HEK293 (cell line): ENCODE measurements around the gene PARP3.

Experiments
- CTCF ChIA-PET: fragments of 350-600 bp; formaldehyde crosslinking; extraction: SDS; loops from one replicate; lab custom pipeline; 2021; ENCODE audit warnings: antibody characterized with exemption; lab: Yijun Ruan, JAX
- POLR2A ChIA-PET: fragments of 300-600 bp; formaldehyde crosslinking; extraction: SDS; loops from one replicate; lab custom pipeline; 2020; ENCODE audit warnings: antibody characterized with exemption, inconsistent platforms; lab: Yijun Ruan, JAX
- H3K27ac ChIP-seq: fragments of 200-500 bp; sonication (Bioruptor generic); 2 replicates; pipeline ENCODE4 v1.5.1; 2014; ENCODE audit warnings: low read depth, low read length, control low read depth, inconsistent platforms; ENCODE audit errors: extremely low read depth
- H3K36me3 ChIP-seq, 2 experiments: fragments of 200-500 bp in 1 of 2; sonication (Bioruptor generic) in 1 of 2; 1 replicate in 1 of 2; 2 replicates in 1 of 2; pipeline ENCODE4 v1.5.1; 2014 to 2017; ENCODE audit warnings: inconsistent platforms in 2 of 2, low read length in 2 of 2; ENCODE audit not compliant: control insufficient read depth in 2 of 2, insufficient read depth in 1 of 2
- H3K4me1 ChIP-seq: fragments of 200-500 bp; sonication (Bioruptor generic); 2 replicates; pipeline ENCODE4 v1.5.1; 2014; ENCODE audit warnings: mild to moderate bottlenecking, low read length, inconsistent platforms; ENCODE audit not compliant: control insufficient read depth, insufficient read depth
- H3K4me3 ChIP-seq: 2 replicates; pipeline ENCODE4 v1.5.1; 2011; ENCODE audit warnings: low read depth, mild to moderate bottlenecking, control low read depth, low read length, moderate library complexity
- H3K9me3 ChIP-seq: fragments of 200-500 bp; sonication (Bioruptor generic); 2 replicates; pipeline ENCODE4 v1.5.1; 2014; ENCODE audit warnings: low read depth, low read length, inconsistent platforms; ENCODE audit not compliant: control insufficient read depth, insufficient read depth
- HOXA7 ChIP-seq: sonication (generic); formaldehyde crosslinking; IDR thresholded peaks from 2 replicates; pipeline ENCODE4 v1.8.1; 2022; ENCODE audit warnings: missing genetic modification reagents, borderline replicate concordance
- KLF1 ChIP-seq: fragments of 450-650 bp; formaldehyde crosslinking; IDR thresholded peaks from 2 replicates; pipeline ENCODE4 v1.5.1; 2016; ENCODE audit warnings: missing biosample characterization, missing genetic modification characterization
- KLF10 ChIP-seq: fragments of 450-650 bp; IDR thresholded peaks from 2 replicates; pipeline ENCODE4 v1.5.1; 2018; ENCODE audit warnings: missing biosample characterization, mild to moderate bottlenecking, missing genetic modification characterization
- KLF16 ChIP-seq: fragments of 450-650 bp; formaldehyde crosslinking; IDR thresholded peaks from 2 replicates; pipeline ENCODE4 v1.5.1; 2017; ENCODE audit warnings: missing biosample characterization, missing genetic modification characterization
- PATZ1 ChIP-seq: fragments of 450-650 bp; formaldehyde crosslinking; IDR thresholded peaks from 2 replicates; pipeline ENCODE4 v1.5.1; 2016; ENCODE audit warnings: missing biosample characterization, missing genetic modification characterization
- REPIN1 ChIP-seq: fragments of 450-650 bp; formaldehyde crosslinking; IDR thresholded peaks from 2 replicates; pipeline ENCODE4 v1.5.1; 2017; ENCODE audit warnings: missing biosample characterization, missing genetic modification characterization, low read depth
- SP2 ChIP-seq: fragments of 450-650 bp; formaldehyde crosslinking; IDR thresholded peaks from 2 replicates; pipeline ENCODE4 v1.5.1; 2016; ENCODE audit warnings: missing biosample characterization, missing genetic modification characterization
- ZBTB10 ChIP-seq: fragments of 450-650 bp; formaldehyde crosslinking; IDR thresholded peaks from 2 replicates; pipeline ENCODE4 v1.5.1; 2016; ENCODE audit warnings: missing biosample characterization, missing genetic modification characterization
- ZBTB17 ChIP-seq: fragments of 450-650 bp; formaldehyde crosslinking; IDR thresholded peaks from 2 replicates; pipeline ENCODE4 v1.5.1; 2016; ENCODE audit warnings: missing biosample characterization, missing genetic modification characterization
- ZBTB26 ChIP-seq: fragments of 450-650 bp; formaldehyde crosslinking; optimal IDR thresholded peaks from 2 replicates; pipeline ENCODE3; 2016; ENCODE audit warnings: missing biosample characterization, mild to moderate bottlenecking, missing genetic modification characterization
- ZBTB48 ChIP-seq: fragments of 450-650 bp; formaldehyde crosslinking; IDR thresholded peaks from 2 replicates; pipeline ENCODE4 v1.5.1; 2016; ENCODE audit warnings: missing biosample characterization, missing genetic modification characterization
- ZBTB6 ChIP-seq: fragments of 450-650 bp; formaldehyde crosslinking; IDR thresholded peaks from 2 replicates; pipeline ENCODE4 v1.5.1; 2017; ENCODE audit warnings: missing biosample characterization, missing genetic modification characterization
- ZFP37 ChIP-seq: fragments of 450-650 bp; formaldehyde crosslinking; IDR thresholded peaks from 2 replicates; pipeline ENCODE4 v1.5.1; 2016; ENCODE audit warnings: missing biosample characterization, missing genetic modification characterization
- ZFP69B ChIP-seq: fragments of 450-650 bp; formaldehyde crosslinking; IDR thresholded peaks from 2 replicates; pipeline ENCODE4 v1.5.1; 2016; ENCODE audit warnings: missing biosample characterization, missing genetic modification characterization
- ZNF132 ChIP-seq: fragments of 450-650 bp; formaldehyde crosslinking; IDR thresholded peaks from 2 replicates; pipeline ENCODE4 v1.5.1; 2017; ENCODE audit warnings: missing biosample characterization, missing genetic modification characterization, borderline replicate concordance
- ZNF221 ChIP-seq: fragments of 450-650 bp; formaldehyde crosslinking; IDR thresholded peaks from 2 replicates; pipeline ENCODE4 v1.5.1; 2017; ENCODE audit warnings: missing biosample characterization, missing genetic modification characterization, borderline replicate concordance
- ZNF335 ChIP-seq: fragments of 450-650 bp; formaldehyde crosslinking; conservative IDR thresholded peaks from 2 replicates; pipeline ENCODE4 v1.5.1; 2016; ENCODE audit warnings: missing biosample characterization, missing genetic modification characterization
- ZNF354C ChIP-seq: fragments of 450-650 bp; formaldehyde crosslinking; IDR thresholded peaks from 2 replicates; pipeline ENCODE4 v1.5.1; 2016; ENCODE audit warnings: missing biosample characterization, missing genetic modification characterization, low read depth, borderline replicate concordance
- ZNF366 ChIP-seq: fragments of 450-650 bp; formaldehyde crosslinking; conservative IDR thresholded peaks from 2 replicates; pipeline ENCODE4 v1.5.1; 2016; ENCODE audit warnings: missing biosample characterization, missing genetic modification characterization
- ZNF394 ChIP-seq: fragments of 450-650 bp; formaldehyde crosslinking; IDR thresholded peaks from 2 replicates; pipeline ENCODE4 v1.5.1; 2016; ENCODE audit warnings: missing biosample characterization, missing genetic modification characterization, mild to moderate bottlenecking, moderate library complexity, borderline replicate concordance
- ZNF513 ChIP-seq: fragments of 450-650 bp; IDR thresholded peaks from 2 replicates; pipeline ENCODE4 v1.5.1; 2018; ENCODE audit warnings: missing biosample characterization, missing genetic modification characterization
- ZNF660 ChIP-seq: fragments of 450-650 bp; IDR thresholded peaks from 2 replicates; pipeline ENCODE4 v1.5.1; 2018; ENCODE audit warnings: missing biosample characterization, mild to moderate bottlenecking, missing genetic modification characterization
- ZNF664 ChIP-seq: fragments of 450-650 bp; formaldehyde crosslinking; IDR thresholded peaks from 2 replicates; pipeline ENCODE4 v1.5.1; 2016; ENCODE audit warnings: missing biosample characterization, missing genetic modification characterization
- ZNF791 ChIP-seq: fragments of 450-650 bp; formaldehyde crosslinking; IDR thresholded peaks from 2 replicates; pipeline ENCODE4 v1.5.1; 2016; ENCODE audit warnings: missing biosample characterization, missing genetic modification characterization

The PARP3 gene

GRCh38 chr3:51966922-51967383 is 24.8 kb downstream of the PARP3 start:
- Histone ChIP-seq H3K4me3 (peak overlapping the region; percentile 56), H3K4me1 (0 out of 2 replicates have a peak, but pooled peaks cover 2% of the 10 kb centered on the region), H3K27ac (peak overlapping the region; percentile 31; the same call in 1 of the 2 replicates), H3K9me3 (no peaks in the 10 kb centered on the region), H3K36me3 (peaks cover 0 to 7% of the 10 kb centered on the region in 2 experiments; a peak in 1 of 3 replicates)
- ChIA-PET CTCF (interaction anchor here (1.0 kb wide), 1 partner anchor 24 kb away, joined by 3 read pairs; no protein-coding TSS in a partner anchor), POLR2A (interaction anchor here (0.6 to 1.8 kb wide), 3 partner anchors 16 to 592 kb away, joined by 3 to 8 read pairs (median 4); partner anchors contain the start of genes ACY1 and RPL29)
- no peak for TF ChIP-seq ZNF394 (tag by site-specific recombination)
- TF ChIP-seq ZNF221 (tag by site-specific recombination): no peak
- TF ChIP-seq REPIN1 (tag by site-specific recombination): no peak
- 0 out of 2 replicates have a peak, but pooled peaks have one; percentile 23 for TF ChIP-seq PATZ1
- no peak for TF ChIP-seq ZNF366 (tag by site-specific recombination)
- peak; percentile 74 for TF ChIP-seq ZNF335 (tag by site-specific recombination)
- TF ChIP-seq ZFP69B (tag by site-specific recombination): no peak

- Histone ChIP-seq H3K4me1 (0 out of 2 replicates have a peak, but pooled peaks cover 2% of the 10 kb centered on the region), H3K9me3 (no peaks in the 10 kb centered on the region), H3K4me3 (peak within 1 kb of the TSS; percentile 57), H3K36me3 (peaks cover 0 to 7% of the 10 kb centered on the region in 2 experiments; a peak in 1 of 3 replicates), H3K27ac (peak within 1 kb of the TSS; percentile 41; the same call in 1 of the 2 replicates)
- ChIA-PET CTCF (interaction anchor here (1.0 kb wide), 1 partner anchor 25 kb away, joined by 3 read pairs; no protein-coding TSS in a partner anchor), POLR2A (interaction anchor here (0.6 to 1.8 kb wide), 3 partner anchors 16 to 592 kb away, joined by 3 to 8 read pairs (median 4); partner anchors contain the start of genes ACY1 and RPL29)
- TF ChIP-seq ZBTB6 (tag by site-specific recombination) (no peak), ZFP37 (tag by site-specific recombination) (no peak), KLF16 (tag by site-specific recombination) (no peak), ZNF132 (tag by site-specific recombination) (no peak), ZBTB10 (tag by site-specific recombination) (peak; percentile 26; the same call in 1 of the 2 replicates), ZNF660 (tag by site-specific recombination) (no peak), ZNF664 (no peak), ZBTB17 (tag by site-specific recombination) (no peak), ZNF354C (tag by site-specific recombination) (no peak), ZNF335 (tag by site-specific recombination) (peak; percentile 50; the same call in 1 of the 2 replicates), KLF1 (no peak), ZNF513 (tag by site-specific recombination) (no peak), HOXA7 (CRISPR knock-in tag) (no peak), ZBTB48 (tag by site-specific recombination) (no peak), ZNF791 (tag by site-specific recombination) (no peak), ZBTB26 (tag by site-specific recombination) (peak; percentile 71), KLF10 (tag by site-specific recombination) (peak; percentile 26; the same call in 1 of the 2 replicates), SP2 (tag by site-specific recombination) (peak; percentile 17; the same call in 1 of the 2 replicates)
These were observed 25.4 kb downstream of the PARP3 start, which contains the start of gene PCBP4 for GRCh38 chr3:51967384-51968169. Gene PCBP4 (minus strand): TSS chr3:51967454. CDS start chr3:51961240, 6,214 bp downstream.
